Smooth muscle cell (in vitro differentiated cells): ENCODE measurements around the gene STK39. TPM values are rescaled to one million over a fixed set of nuclear protein-coding genes. Genes with fewer than 3 reads are reported as not detected.

ENCODE experiments used
- DNase-seq: peaks from one replicate; lab custom pipeline; 2025; ENCODE audit not compliant: unreplicated experiment; lab: John Stamatoyannopoulos, UW
- H2AFZ ChIP-seq: fragments of 200-600 bp; sonication (generic); 2 replicates; pipeline ENCODE4 v1.6.0; 2016; ENCODE audit warnings: antibody characterized with exemption, low read depth, mild to moderate bottlenecking
- H3F3A ChIP-seq: fragments of 200-600 bp; sonication (generic); 2 replicates; pipeline ENCODE4 v1.6.0; 2017; ENCODE audit warnings: antibody characterized with exemption, low read depth
- H3K27ac ChIP-seq: fragments of 200-600 bp; sonication (generic); 2 replicates; pipeline ENCODE4 v1.5.1; 2016; ENCODE audit warnings: low read depth, mild to moderate bottlenecking
- H3K27me3 ChIP-seq: fragments of 200-600 bp; sonication (generic); 2 replicates; pipeline ENCODE4 v1.6.1; 2016; ENCODE audit warnings: low read depth, mild to moderate bottlenecking
- H3K36me3 ChIP-seq: fragments of 200-600 bp; sonication (generic); 2 replicates; pipeline ENCODE4 v1.5.1; 2016; ENCODE audit warnings: low read depth
- H3K4me1 ChIP-seq: fragments of 200-600 bp; sonication (generic); 2 replicates; pipeline ENCODE4 v1.5.1; 2016; ENCODE audit warnings: low read depth
- H3K4me2 ChIP-seq: fragments of 200-600 bp; sonication (generic); 2 replicates; pipeline ENCODE4 v1.6.0; 2016; ENCODE audit warnings: mild to moderate bottlenecking
- H3K4me3 ChIP-seq: fragments of 200-600 bp; sonication (generic); 2 replicates; pipeline ENCODE4 v1.5.1; 2016; ENCODE audit warnings: mild to moderate bottlenecking
- H3K79me2 ChIP-seq: fragments of 200-600 bp; sonication (generic); 2 replicates; pipeline ENCODE4 v1.6.0; 2016; ENCODE audit warnings: low read depth, mild to moderate bottlenecking
- H3K9ac ChIP-seq: fragments of 200-600 bp; sonication (generic); 2 replicates; pipeline ENCODE4 v1.6.0; 2016; ENCODE audit warnings: low read depth
- H3K9me3 ChIP-seq: fragments of 200-600 bp; sonication (generic); replicated peaks from 2 replicates; pipeline ENCODE4 v1.5.1; 2016; ENCODE audit warnings: low read depth
- H4K20me1 ChIP-seq: fragments of 200-600 bp; sonication (generic); 2 replicates; pipeline ENCODE4 v1.6.0; 2016; ENCODE audit warnings: low read depth
- WGBS: methylation state at CpG from one replicate; pipeline ENCODE4 v1.1.7; 2016; ENCODE audit warnings: low lambda C conversion rate; 5-methylcytosine and 5-hydroxymethylcytosine counted together
- polyA plus RNA-seq: library from polyadenylated mRNA; unstranded; fragments of >200 nt; fragmentation: Nextera tagmentation; extraction: Ambion mirVana; gene quantifications from 2 replicates; pipeline ENCODE4 v1.2.1, GENCODE V29; 2016
- total RNA-seq: library from RNA; depleted of rRNA; stranded (reverse); fragments of >200 nt; gene quantifications from 2 replicates; pipeline ENCODE4 v1.2.3, GENCODE V29; 2014
- TF ChIP-seq, protein P1 (sequence below): fragments of 200-600 bp; sonication (generic); IDR thresholded peaks from 2 replicates; pipeline ENCODE4 v1.5.1; 2017; ENCODE audit warnings: borderline replicate concordance, mild to moderate bottlenecking, antibody characterized with exemption; ENCODE audit not compliant: insufficient read depth, poor library complexity, severe bottlenecking

The STK39 gene
- total and polyA plus RNA-seq, 2 experiments from 2014 or later: 21.1 to 37.8 TPM

- Histone ChIP-seq H3K36me3 (no peaks in the 10 kb centered on the region), H3K4me1 (no peaks in the 10 kb centered on the region), H3K27me3 (no peaks in the 10 kb centered on the region), H3K27ac (no peak overlapping the region), H3F3A (no peaks in the 10 kb centered on the region), H3K9ac (no peak overlapping the region), H3K9me3 (no peaks in the 10 kb centered on the region), H3K79me2 (no peaks in the 10 kb centered on the region), H2AFZ (no peak overlapping the region), H4K20me1 (peaks cover 27% of the 10 kb centered on the region), H3K4me2 (no peak overlapping the region), H3K4me3 (no peak overlapping the region)
- TF ChIP-seq, protein P1, sequence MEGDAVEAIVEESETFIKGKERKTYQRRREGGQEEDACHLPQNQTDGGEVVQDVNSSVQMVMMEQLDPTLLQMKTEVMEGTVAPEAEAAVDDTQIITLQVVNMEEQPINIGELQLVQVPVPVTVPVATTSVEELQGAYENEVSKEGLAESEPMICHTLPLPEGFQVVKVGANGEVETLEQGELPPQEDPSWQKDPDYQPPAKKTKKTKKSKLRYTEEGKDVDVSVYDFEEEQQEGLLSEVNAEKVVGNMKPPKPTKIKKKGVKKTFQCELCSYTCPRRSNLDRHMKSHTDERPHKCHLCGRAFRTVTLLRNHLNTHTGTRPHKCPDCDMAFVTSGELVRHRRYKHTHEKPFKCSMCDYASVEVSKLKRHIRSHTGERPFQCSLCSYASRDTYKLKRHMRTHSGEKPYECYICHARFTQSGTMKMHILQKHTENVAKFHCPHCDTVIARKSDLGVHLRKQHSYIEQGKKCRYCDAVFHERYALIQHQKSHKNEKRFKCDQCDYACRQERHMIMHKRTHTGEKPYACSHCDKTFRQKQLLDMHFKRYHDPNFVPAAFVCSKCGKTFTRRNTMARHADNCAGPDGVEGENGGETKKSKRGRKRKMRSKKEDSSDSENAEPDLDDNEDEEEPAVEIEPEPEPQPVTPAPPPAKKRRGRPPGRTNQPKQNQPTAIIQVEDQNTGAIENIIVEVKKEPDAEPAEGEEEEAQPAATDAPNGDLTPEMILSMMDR: no peak
- WGBS: 83% methylated on average over 9 of the region's 9 CpGs
- no peak for DNase-seq
Observed at GRCh38 chr2:168056242-168056787, 191.1 kb downstream of the STK39 start.

GRCh38 chr2:168054657-168055056 is 192.7 kb downstream of the STK39 start:
- H3K27ac ChIP-seq: no peak overlapping the region

GRCh38 chr2:168053676-168054075 is 193.7 kb downstream of the STK39 start:
- no peak for DNase-seq
- TF ChIP-seq, protein P1: no peak
- Histone ChIP-seq H4K20me1 (peaks cover 27% of the 10 kb centered on the region), H3K27me3 (no peaks in the 10 kb centered on the region), H3K4me1 (peaks cover 7% of the 10 kb centered on the region), H3K9ac (no peak overlapping the region), H3F3A (no peaks in the 10 kb centered on the region), H3K4me3 (no peak overlapping the region), H2AFZ (no peak overlapping the region), H3K9me3 (no peaks in the 10 kb centered on the region), H3K36me3 (no peaks in the 10 kb centered on the region), H3K27ac (no peak overlapping the region), H3K79me2 (no peaks in the 10 kb centered on the region), H3K4me2 (no peak overlapping the region)
- 90% methylated on average over 3 of the region's 3 CpGs for WGBS

More at GRCh38 chr2:168054657-168055056, 192.7 kb downstream of the STK39 start:
- 85% methylated on average over 5 of the region's 5 CpGs for WGBS
- H3K4me3 ChIP-seq: no peak overlapping the region
- no peak overlapping the region for H3K4me2 ChIP-seq
- peaks cover 7% of the 10 kb centered on the region for H3K4me1 ChIP-seq
- no peaks in the 10 kb centered on the region for H3K27me3 ChIP-seq
- H3K79me2 ChIP-seq: no peaks in the 10 kb centered on the region
- H3F3A ChIP-seq: no peaks in the 10 kb centered on the region
- TF ChIP-seq, protein P1: no peak
- H2AFZ ChIP-seq: no peak overlapping the region
- H3K9ac ChIP-seq: no peak overlapping the region
- H3K9me3 ChIP-seq: no peaks in the 10 kb centered on the region
- H4K20me1 ChIP-seq: peaks cover 27% of the 10 kb centered on the region
- DNase-seq: no peak
- H3K36me3 ChIP-seq: no peaks in the 10 kb centered on the region

DNA sequence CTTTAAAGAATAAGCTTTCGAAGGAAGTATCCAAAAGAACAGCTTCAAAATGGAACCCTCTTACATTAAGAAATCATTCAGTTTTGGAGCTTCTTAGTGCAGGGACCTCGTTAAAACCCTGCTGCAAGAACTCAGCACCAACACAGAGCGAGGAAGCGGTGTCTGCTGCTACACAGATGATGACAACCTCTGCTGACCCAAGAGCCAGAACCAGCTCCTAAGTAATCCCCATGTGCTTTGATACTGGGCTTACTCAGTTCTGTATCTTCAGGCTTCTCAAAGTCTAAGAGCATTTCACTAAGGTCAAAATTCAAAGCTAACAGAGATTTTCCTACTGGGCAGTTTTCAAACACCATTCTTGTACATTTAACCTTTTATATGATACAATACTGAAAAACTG is 194.6 kb downstream of the STK39 start:
- 89% methylated on average over 4 of the region's 4 CpGs for WGBS
- no peak for DNase-seq
- TF ChIP-seq, protein P1: no peak

More for the DNA sequence above, 194.6 kb downstream of the STK39 start:
- Histone ChIP-seq H3K36me3 (no peaks in the 10 kb centered on the region), H3F3A (no peaks in the 10 kb centered on the region), H3K9me3 (no peaks in the 10 kb centered on the region), H4K20me1 (peaks cover 24% of the 10 kb centered on the region), H3K9ac (no peak overlapping the region), H3K27me3 (no peaks in the 10 kb centered on the region), H3K4me1 (peaks cover 7% of the 10 kb centered on the region), H3K4me3 (no peak overlapping the region), H3K79me2 (no peaks in the 10 kb centered on the region), H3K4me2 (no peak overlapping the region), H2AFZ (no peak overlapping the region), H3K27ac (no peak overlapping the region)
